ENCODE measurements around the gene ADD3. TPM values are rescaled to one million over a fixed set of nuclear protein-coding genes. Genes with fewer than 3 reads are reported as not detected.

Gene ADD3
- total RNA-seq, 1 experiment from 2014 or later, result 86.7 TPM

- TF ChIP-seq ZNF317 (CRISPR knock-in tag; IDR thresholded peaks at IDR 0.05; ENCODE audit: borderline replicate concordance, low read depth), result no peak
These were observed 108.2 kb downstream of the ADD3 start (continued) for GRCh38 chr10:110115784-110116520.

- POLR2A ChIA-PET, result no interaction called here
- ATAC-seq (no peak), DNase-seq (ENCODE audit: low spot score) (no peak)
- Mint-ChIP-seq H3K9me3 (no peaks in the 10 kb centered on the region), H3K4me3 (no peak overlapping the region), H3K4me1 (no peaks in the 10 kb centered on the region), H3K36me3 (peaks cover 61% of the 10 kb centered on the region), H3K27me3 (ENCODE audit: low read depth) (no peaks in the 10 kb centered on the region), H3K27ac (no peak overlapping the region)
- CTCF ChIA-PET, result interaction anchor here (0.6 to 1.0 kb wide), 2 partner anchors 59 to 235 kb away, joined by 3 to 4 read pairs; no protein-coding TSS in a partner anchor
- TF ChIP-seq JUN (CRISPR knock-in tag; IDR thresholded peaks at IDR 0.05) (no peak), SMAD3 (CRISPR knock-in tag; IDR thresholded peaks at IDR 0.05; ENCODE audit: borderline replicate concordance) (no peak)
- TF ChIP-seq, protein P1, sequence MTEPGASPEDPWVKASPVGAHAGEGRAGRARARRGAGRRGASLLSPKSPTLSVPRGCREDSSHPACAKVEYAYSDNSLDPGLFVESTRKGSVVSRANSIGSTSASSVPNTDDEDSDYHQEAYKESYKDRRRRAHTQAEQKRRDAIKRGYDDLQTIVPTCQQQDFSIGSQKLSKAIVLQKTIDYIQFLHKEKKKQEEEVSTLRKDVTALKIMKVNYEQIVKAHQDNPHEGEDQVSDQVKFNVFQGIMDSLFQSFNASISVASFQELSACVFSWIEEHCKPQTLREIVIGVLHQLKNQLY (CRISPR knock-in tag; IDR thresholded peaks at IDR 0.05), result no peak
These were observed 111.3 kb downstream of the ADD3 start for GRCh38 chr10:110118891-110119621.

DNA sequence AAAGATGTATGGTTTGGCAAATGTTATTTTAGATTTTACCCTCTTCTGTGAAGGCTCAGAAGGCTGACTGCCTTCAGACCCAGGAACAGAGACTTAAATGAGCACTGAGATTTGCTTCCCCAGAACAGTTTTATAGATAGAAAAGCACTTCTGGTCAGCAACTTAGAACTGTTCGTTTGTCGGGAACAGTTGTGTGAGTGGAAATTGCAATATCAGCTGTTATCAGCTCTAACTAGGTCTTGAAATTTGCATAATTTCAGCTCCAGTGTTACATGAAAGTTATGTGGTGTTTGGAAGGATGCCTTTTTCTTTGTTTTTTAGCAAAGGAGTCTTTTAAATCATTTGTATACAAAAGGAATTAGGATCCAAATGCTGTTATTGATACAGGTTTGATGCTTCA is 115.8 kb downstream of the ADD3 start:
- H3K27me3 Mint-ChIP-seq (ENCODE audit: low read depth), result no peaks in the 10 kb centered on the region
- TF ChIP-seq KAT7 (CRISPR knock-in tag; IDR thresholded peaks at IDR 0.05; ENCODE audit: borderline replicate concordance), result no peak
- TF ChIP-seq EMX1 (CRISPR knock-in tag; IDR thresholded peaks at IDR 0.05), result no peak
- TF ChIP-seq, protein P2, sequence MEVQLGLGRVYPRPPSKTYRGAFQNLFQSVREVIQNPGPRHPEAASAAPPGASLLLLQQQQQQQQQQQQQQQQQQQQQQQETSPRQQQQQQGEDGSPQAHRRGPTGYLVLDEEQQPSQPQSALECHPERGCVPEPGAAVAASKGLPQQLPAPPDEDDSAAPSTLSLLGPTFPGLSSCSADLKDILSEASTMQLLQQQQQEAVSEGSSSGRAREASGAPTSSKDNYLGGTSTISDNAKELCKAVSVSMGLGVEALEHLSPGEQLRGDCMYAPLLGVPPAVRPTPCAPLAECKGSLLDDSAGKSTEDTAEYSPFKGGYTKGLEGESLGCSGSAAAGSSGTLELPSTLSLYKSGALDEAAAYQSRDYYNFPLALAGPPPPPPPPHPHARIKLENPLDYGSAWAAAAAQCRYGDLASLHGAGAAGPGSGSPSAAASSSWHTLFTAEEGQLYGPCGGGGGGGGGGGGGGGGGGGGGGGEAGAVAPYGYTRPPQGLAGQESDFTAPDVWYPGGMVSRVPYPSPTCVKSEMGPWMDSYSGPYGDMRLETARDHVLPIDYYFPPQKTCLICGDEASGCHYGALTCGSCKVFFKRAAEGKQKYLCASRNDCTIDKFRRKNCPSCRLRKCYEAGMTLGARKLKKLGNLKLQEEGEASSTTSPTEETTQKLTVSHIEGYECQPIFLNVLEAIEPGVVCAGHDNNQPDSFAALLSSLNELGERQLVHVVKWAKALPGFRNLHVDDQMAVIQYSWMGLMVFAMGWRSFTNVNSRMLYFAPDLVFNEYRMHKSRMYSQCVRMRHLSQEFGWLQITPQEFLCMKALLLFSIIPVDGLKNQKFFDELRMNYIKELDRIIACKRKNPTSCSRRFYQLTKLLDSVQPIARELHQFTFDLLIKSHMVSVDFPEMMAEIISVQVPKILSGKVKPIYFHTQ (CRISPR knock-in tag; IDR thresholded peaks at IDR 0.05), result no peak
- TF ChIP-seq, protein P3, sequence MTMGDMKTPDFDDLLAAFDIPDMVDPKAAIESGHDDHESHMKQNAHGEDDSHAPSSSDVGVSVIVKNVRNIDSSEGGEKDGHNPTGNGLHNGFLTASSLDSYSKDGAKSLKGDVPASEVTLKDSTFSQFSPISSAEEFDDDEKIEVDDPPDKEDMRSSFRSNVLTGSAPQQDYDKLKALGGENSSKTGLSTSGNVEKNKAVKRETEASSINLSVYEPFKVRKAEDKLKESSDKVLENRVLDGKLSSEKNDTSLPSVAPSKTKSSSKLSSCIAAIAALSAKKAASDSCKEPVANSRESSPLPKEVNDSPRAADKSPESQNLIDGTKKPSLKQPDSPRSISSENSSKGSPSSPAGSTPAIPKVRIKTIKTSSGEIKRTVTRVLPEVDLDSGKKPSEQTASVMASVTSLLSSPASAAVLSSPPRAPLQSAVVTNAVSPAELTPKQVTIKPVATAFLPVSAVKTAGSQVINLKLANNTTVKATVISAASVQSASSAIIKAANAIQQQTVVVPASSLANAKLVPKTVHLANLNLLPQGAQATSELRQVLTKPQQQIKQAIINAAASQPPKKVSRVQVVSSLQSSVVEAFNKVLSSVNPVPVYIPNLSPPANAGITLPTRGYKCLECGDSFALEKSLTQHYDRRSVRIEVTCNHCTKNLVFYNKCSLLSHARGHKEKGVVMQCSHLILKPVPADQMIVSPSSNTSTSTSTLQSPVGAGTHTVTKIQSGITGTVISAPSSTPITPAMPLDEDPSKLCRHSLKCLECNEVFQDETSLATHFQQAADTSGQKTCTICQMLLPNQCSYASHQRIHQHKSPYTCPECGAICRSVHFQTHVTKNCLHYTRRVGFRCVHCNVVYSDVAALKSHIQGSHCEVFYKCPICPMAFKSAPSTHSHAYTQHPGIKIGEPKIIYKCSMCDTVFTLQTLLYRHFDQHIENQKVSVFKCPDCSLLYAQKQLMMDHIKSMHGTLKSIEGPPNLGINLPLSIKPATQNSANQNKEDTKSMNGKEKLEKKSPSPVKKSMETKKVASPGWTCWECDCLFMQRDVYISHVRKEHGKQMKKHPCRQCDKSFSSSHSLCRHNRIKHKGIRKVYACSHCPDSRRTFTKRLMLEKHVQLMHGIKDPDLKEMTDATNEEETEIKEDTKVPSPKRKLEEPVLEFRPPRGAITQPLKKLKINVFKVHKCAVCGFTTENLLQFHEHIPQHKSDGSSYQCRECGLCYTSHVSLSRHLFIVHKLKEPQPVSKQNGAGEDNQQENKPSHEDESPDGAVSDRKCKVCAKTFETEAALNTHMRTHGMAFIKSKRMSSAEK (CRISPR knock-in tag; IDR thresholded peaks at IDR 0.05; ENCODE audit: borderline replicate concordance), result no peak
- TF ChIP-seq SP1 (CRISPR knock-in tag; conservative IDR thresholded peaks at IDR 0.05), result no peak
- no peak for TF ChIP-seq ZNF138 (CRISPR knock-in tag; conservative IDR thresholded peaks at IDR 0.05)
- no peak for TF ChIP-seq HMGXB4 (CRISPR knock-in tag; IDR thresholded peaks at IDR 0.05)
- TF ChIP-seq RORB (CRISPR knock-in tag; IDR thresholded peaks at IDR 0.05), result no peak
- no peak for TF ChIP-seq TP53 (CRISPR knock-in tag; IDR thresholded peaks at IDR 0.05)
- TF ChIP-seq, protein P4, sequence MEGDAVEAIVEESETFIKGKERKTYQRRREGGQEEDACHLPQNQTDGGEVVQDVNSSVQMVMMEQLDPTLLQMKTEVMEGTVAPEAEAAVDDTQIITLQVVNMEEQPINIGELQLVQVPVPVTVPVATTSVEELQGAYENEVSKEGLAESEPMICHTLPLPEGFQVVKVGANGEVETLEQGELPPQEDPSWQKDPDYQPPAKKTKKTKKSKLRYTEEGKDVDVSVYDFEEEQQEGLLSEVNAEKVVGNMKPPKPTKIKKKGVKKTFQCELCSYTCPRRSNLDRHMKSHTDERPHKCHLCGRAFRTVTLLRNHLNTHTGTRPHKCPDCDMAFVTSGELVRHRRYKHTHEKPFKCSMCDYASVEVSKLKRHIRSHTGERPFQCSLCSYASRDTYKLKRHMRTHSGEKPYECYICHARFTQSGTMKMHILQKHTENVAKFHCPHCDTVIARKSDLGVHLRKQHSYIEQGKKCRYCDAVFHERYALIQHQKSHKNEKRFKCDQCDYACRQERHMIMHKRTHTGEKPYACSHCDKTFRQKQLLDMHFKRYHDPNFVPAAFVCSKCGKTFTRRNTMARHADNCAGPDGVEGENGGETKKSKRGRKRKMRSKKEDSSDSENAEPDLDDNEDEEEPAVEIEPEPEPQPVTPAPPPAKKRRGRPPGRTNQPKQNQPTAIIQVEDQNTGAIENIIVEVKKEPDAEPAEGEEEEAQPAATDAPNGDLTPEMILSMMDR (IDR thresholded peaks at IDR 0.05), result no peak
- ChIA-PET CTCF (no interaction called here), POLR2A (no interaction called here)
- DNase-seq (ENCODE audit: low spot score), result no peak
- no peak overlapping the region for H3K4me3 Mint-ChIP-seq
- H3K4me1 Mint-ChIP-seq, result peaks cover under 1% of the 10 kb centered on the region; the same call in 1 of the 2 replicates
- H3K36me3 Mint-ChIP-seq, result peaks cover 69% of the 10 kb centered on the region
- H3K27ac Mint-ChIP-seq, result no peak overlapping the region
- H3K9me3 Mint-ChIP-seq, result no peaks in the 10 kb centered on the region
- no peak for ATAC-seq

Data from WTC11 (cell line).